Measurements from ENCODE around the gene PPM1H.
"Not testable (repeated sequence)": the region's sequence is repeated elsewhere in the genome, so short reads cannot be mapped to it uniquely, and the experiment has no call there.

PPM1H gene

DNA sequence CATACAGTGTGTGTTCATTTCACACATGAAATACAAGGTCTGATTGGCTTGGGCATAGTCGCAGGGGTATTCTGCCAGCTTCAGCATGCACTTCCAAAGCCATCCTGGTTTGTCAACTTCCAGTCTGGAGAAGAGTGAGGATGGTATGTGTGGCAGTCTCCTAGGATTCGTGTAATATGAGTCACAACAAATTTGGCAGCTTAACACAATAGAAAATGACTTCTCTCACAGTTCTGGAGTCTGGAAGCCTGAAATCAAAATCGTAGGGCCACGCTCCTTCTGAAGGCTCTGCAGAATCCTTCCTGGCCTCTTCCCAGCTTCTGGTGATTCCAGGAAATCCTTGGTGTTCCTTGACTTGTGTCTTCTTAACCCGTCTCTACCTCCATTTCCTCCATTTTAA lies 167.5 kb downstream of the PPM1H start:
- DNase-seq (ENCODE audit: low read depth), result peak; percentile 54
- no peak overlapping the region for H3K4me3 ChIP-seq (ENCODE audit: low read length)
- TF ChIP-seq CTCF (IDR thresholded peaks at IDR 0.05; ENCODE audit: insufficient read depth, low read depth, low read length, missing control alignments), result no peak

GRCh38 chr12:62766496-62766895 lies 168.5 kb downstream of the PPM1H start:
- no peak for DNase-seq (ENCODE audit: low read depth)
- TF ChIP-seq CTCF (IDR thresholded peaks at IDR 0.05; ENCODE audit: insufficient read depth, low read depth, low read length, missing control alignments), result no peak
- no peak overlapping the region for H3K4me3 ChIP-seq (ENCODE audit: low read length)

DNA sequence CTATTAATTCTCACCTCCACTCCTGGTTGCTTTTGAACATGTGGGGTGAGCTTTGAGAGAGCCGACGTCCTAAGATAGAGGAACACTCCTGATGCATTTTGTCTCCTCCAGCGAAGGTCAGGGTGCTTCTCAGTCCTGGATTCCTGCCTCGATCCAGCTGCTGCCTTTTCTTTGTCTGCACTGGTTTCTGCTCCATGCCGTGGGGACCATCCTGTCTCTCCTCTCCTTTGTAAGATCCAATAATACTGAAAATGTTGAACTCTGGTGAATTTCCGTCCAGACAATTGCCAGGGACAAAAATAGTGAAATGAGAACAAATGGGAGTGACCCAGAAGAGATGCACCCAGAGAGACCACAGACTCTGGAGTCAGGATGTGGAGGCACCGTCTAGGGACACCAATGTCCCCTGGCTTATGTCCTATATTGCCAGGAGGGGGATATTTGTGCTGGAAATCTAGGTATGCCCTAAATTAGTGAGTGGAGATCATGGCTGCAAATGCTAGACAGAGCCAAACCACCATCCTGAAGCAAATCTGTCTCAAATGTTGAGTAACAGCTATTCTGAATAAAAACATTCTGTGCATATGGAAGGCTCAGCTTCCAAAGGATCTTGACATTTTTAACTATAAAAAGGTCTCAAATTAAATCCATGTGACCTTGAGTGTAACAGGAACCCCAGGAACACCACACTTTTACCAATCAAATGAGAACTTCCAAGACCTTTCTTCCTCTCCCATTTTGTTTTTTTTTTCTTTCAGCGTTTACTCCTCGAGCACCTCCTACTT lies 170.9 kb downstream of the PPM1H start:
- no peak for DNase-seq (ENCODE audit: low read depth)
- no peak overlapping the region for H3K4me3 ChIP-seq (ENCODE audit: low read length)
- no peak for TF ChIP-seq CTCF (IDR thresholded peaks at IDR 0.05; ENCODE audit: insufficient read depth, low read depth, low read length, missing control alignments)

- TF ChIP-seq CTCF (IDR thresholded peaks at IDR 0.05; ENCODE audit: insufficient read depth, low read depth, low read length, missing control alignments), result no peak
- H3K4me3 ChIP-seq (ENCODE audit: low read length), result no peak overlapping the region
- DNase-seq (ENCODE audit: low read depth), result no peak
Measured at GRCh38 chr12:62763312-62763711, 171.6 kb downstream of the PPM1H start.

GRCh38 chr12:62762645-62763044 lies 172.3 kb downstream of the PPM1H start:
- TF ChIP-seq CTCF (IDR thresholded peaks at IDR 0.05; ENCODE audit: insufficient read depth, low read depth, low read length, missing control alignments), result no peak
- DNase-seq (ENCODE audit: low read depth), result peak; percentile 29
- H3K4me3 ChIP-seq (ENCODE audit: low read length), result no peak overlapping the region

GRCh38 chr12:62761658-62762057 lies 173.3 kb downstream of the PPM1H start:
- no peak for DNase-seq (ENCODE audit: low read depth)
- TF ChIP-seq CTCF (IDR thresholded peaks at IDR 0.05; ENCODE audit: insufficient read depth, low read depth, low read length, missing control alignments), result no peak
- H3K4me3 ChIP-seq (ENCODE audit: low read length), result no peak overlapping the region

DNA sequence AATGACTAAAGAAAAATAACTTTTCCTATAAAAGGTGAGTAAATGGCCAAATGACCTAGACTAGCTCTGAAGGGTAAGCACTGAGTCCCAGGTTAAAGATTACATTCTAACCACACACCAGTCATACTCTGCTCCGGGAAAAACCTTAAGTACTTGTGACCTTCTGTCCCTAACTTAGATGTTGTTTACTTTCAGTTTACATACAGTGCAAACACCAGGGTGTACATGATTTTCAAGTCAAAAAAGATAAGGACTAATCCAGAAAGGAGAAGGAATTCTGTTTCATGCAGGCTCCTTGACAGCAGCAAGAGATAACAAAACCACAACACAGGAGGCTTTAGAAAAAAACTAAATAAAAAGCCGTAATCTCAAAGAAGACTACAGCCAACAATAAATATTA lies 174.2 kb downstream of the PPM1H start:
- no peak for TF ChIP-seq CTCF (IDR thresholded peaks at IDR 0.05; ENCODE audit: insufficient read depth, low read depth, low read length, missing control alignments)
- DNase-seq (ENCODE audit: low read depth), result no peak
- no peak overlapping the region for H3K4me3 ChIP-seq (ENCODE audit: low read length)

- H3K4me3 ChIP-seq (ENCODE audit: low read length); DNase-seq (ENCODE audit: low read depth): not testable (repeated sequence)
Measured at GRCh38 chr12:62760341-62760740, 174.6 kb downstream of the PPM1H start.

All from epithelial cell of esophagus (primary cell).